AG08396 (cell line): Measurements from ENCODE around the gene PROCA1.
"Not testable (repeated sequence)": the region's sequence is repeated elsewhere in the genome, so short reads cannot be mapped to it uniquely, and the experiment has no call there.

ENCODE experiments used
- DNase-seq: peaks from one replicate; pipeline ENCODE4 v3.0.0; 2012; ENCODE audit warnings: low spot score, mixed read lengths

PROCA1 gene

GRCh38 chr17:28744104-28744971 is 32.6 kb upstream of the PROCA1 start:
- DNase-seq, result peak; percentile 82

DNA sequence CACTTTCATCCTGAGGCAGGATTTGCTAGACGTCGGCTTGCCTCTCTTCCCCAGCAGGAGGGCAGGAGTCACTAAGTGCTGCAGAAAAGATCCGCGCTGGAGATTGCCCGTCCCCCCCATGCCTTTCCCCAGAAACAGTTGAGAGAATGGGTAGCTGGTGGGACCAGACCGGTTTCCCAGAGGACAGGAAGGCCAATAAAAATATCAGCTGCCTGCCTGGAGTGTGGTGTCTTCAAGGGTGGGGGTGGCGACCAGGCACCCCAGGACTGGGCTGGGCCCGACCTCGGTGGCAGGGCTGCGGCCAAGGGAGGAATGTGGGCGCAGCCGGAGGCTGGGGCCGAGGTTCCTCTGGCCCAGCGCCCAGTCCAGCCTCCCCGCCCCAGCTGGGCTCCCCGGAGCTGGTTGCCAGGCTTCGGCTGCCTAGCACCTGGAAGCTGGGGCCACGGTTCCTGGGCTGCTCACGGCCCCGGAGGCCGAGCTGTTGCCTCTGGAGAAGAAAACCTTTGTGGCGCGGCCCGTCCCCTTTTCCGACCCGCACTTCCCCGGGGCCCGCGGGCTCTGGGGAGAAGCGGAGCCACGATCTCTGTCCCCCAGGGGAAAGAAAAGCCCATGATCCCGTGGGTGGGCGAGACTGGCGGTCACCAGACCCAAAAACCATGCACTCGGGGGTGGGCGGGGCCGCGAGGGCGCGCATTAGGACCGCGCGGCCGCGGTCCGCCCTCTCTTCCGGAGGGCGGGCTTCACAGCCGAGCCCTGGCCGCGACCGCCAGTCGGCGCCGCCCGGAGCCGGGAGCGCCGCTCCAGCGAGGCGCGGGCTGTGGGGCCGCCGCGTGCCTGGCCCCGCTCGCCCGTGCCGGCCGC is 31.8 kb upstream of the PROCA1 start, which contains the start of gene TRAF4:
TRAF4 (plus strand) TSS at position 769 of the 861 bp plus-strand sequence. CDS start 102 bp downstream, outside the sequence.
- DNase-seq, result peak; percentile 92

DNA sequence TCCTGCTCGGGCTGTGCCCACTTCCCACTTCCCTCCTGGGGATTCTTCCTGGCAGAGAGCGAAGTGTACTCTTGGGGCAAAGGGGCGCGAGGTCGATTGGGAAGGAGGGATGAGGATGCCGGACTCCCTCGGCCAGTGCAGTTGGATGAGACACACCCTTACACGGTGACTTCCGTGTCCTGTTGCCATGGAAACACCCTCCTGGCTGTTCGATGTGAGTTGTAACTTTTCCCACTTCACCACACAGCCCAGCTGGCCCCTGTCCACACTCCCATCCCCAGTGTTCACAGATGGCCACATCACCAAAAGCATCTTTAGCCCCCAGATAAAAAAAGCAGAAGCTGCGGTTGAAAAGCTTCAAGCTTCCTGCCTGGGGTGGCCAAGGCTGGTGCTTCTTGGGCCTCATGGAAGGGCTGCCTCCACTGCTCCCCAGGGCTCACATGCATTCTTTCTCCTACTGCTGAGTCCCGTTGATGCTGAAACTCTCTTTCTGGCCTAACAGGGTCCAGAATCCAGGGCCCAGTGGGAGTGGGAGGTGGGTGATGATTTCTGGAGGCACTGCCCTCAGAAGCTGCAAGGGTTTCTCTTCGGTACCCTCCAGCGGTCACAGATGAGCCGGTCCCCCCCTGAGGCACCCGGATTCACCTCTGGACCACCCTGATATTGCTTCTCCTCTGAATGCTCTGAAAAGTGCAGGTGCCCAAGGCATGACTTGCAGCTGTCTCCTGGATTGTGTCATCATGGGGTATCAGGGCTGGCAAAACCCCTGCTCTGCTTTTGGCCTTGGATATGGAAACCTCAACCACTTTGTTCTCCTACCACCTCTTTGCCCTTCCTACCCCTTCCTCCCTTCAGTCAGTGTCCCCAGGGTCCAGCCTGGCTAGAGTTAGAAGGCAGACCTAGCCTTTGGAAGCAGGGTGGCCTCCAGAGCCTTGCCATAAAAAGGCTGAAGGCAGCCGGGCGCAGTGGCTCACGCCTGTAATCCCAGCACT is 30.0 kb upstream of the PROCA1 start:
- DNase-seq, result no peak

- DNase-seq, result no peak
These were observed 29.0 kb upstream of the PROCA1 start for GRCh38 chr17:28740406-28741357.

DNA sequence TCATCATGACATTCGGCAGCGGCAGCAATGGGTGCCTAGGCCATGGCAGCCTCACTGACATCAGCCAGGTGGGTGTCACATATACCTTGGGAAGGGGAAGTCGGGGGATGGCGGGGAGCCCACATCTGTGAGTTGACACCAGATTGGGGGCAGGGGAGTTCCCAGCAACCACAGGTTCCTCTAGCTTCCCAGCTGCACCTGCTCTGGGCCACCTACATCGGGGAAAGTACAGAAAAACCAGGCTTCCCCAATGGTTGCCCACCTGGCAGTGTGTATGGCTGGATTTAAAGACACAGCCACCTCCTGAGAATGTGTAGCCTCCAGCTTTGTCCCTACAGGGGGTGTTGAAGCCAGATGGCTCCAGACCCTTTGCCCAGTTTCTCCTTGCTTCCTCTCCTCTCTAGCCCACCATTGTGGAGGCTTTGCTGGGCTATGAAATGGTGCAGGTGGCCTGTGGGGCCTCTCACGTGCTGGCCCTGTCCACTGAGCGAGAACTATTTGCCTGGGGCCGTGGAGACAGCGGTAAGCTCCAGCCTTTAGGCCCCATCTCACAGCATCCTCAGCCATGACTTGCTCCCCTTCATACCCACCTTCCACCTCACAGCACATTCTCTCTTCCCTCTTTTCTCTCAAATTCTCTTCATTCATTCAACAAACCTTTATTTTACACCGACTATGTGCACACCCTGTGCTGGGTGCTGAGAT is 27.1 kb upstream of the PROCA1 start:
- DNase-seq, result no peak

GRCh38 chr17:28737770-28738679 is 26.3 kb upstream of the PROCA1 start:
- no peak for DNase-seq

DNA sequence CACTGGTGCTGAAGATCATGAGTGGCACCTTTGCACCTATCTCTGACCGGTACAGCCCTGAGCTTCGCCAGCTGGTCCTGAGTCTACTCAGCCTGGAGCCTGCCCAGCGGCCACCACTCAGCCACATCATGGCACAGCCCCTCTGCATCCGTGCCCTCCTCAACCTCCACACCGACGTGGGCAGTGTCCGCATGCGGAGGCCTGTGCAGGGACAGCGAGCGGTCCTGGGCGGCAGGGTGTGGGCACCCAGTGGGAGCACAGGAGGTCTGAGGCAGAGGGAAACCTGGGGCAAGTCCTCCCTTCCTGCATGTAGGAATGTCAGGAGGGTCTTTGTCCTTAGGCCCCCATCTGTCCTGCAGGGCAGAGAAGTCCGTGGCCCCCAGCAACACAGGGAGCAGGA is 25.6 kb upstream of the PROCA1 start:
- DNase-seq, result no peak

DNA sequence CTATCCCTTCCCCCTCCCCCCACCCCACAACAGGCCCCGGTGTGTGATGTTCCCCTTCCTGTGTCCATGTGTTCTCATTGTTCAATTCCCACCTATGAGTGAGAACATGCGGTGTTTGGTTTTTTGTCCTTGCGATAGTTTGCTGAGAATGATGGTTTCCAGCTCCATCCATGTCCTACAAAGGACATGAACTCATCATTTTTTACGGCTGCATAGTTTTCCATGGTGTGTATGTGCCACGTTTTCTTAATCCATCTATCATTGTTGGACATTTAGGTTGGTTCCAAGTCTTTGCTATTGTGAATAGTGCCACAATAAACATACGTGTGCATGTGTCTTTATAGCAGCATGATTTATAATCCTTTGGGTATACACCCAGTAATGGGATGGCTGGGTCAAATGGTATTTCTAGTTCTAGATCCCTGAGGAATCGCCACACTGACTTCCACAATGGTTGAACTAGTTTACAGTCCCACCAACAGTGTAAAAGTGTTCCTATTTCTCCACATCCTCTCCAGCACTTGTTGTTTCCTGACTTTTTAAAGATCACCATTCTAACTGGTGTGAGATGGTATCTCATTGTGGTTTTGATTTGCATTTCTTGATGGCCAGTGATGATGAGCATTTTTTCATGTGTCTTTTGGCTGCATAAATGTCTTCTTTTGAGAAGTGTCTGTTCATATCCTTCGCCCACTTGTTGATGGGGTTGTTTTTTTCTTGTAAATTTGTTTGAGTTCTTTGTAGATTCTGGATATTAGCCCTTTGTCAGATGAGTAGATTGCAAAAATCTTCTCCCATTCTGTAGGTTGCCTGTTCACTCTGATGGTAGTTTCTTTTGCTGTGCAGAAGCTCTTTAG is 24.5 kb upstream of the PROCA1 start:
- not testable (repeated sequence) for DNase-seq

- DNase-seq, result peak; percentile 26
These were observed 23.6 kb upstream of the PROCA1 start for GRCh38 chr17:28735242-28735722.

DNA sequence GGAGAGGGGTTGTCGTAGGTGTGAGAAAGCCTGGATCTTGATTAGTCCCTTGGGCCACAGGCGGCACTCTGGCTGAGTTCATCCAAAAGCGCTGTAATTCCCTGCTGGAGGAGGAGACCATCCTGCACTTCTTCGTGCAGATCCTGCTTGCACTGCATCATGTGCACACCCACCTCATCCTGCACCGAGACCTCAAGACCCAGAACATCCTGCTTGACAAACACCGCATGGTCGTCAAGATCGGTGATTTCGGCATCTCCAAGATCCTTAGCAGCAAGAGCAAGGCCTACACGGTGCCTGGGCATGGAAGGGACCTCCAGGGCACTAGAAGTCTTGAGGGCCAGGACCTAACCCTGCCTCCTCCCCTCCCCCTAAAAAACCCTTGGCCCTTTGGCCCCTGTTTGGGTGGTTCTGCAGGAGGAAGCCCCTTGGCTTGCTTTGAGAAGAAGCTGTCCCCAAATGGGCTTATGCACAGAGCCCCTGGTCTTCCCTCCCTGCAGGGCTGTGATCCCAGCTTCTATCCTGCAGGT is 23.1 kb upstream of the PROCA1 start:
- no peak for DNase-seq

DNA sequence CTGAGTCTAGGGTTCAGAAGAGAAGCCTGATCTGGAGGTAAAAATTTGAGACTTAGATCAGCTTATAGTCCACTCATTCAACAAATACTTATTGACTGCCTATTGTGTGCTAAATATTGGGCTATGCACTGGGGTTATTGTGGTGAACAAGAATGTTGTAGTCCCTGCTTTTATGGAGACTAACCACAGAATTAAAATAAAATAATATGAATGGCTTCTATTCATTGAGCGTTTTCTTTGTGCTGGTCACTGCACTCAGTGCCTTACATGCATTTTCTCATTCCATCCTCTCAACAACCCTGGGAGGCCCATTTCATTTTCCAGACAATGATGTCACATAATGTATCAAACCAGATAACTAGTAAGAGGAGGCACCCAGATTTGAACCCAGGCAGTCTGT is 21.7 kb upstream of the PROCA1 start:
- no peak for DNase-seq

DNA sequence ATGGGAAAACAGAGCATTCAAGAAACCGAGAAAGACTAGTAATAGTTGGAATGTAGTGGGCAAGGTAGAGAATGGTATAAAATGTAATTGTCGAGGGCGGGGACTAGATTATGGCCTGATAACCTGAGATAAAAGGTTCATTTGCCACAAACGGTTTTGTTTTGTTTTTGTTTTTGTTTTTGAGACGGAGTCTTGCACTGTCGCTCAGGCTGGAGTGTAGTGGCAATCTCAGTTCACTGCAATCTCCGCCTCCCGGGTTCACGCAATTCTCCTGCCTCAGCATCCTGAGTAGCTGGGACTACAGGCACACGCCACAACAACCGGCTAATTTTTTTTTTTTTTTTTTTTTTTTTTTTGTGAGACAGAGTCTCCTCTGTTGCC is 18.3 kb upstream of the PROCA1 start:
- no peak for DNase-seq

DNA sequence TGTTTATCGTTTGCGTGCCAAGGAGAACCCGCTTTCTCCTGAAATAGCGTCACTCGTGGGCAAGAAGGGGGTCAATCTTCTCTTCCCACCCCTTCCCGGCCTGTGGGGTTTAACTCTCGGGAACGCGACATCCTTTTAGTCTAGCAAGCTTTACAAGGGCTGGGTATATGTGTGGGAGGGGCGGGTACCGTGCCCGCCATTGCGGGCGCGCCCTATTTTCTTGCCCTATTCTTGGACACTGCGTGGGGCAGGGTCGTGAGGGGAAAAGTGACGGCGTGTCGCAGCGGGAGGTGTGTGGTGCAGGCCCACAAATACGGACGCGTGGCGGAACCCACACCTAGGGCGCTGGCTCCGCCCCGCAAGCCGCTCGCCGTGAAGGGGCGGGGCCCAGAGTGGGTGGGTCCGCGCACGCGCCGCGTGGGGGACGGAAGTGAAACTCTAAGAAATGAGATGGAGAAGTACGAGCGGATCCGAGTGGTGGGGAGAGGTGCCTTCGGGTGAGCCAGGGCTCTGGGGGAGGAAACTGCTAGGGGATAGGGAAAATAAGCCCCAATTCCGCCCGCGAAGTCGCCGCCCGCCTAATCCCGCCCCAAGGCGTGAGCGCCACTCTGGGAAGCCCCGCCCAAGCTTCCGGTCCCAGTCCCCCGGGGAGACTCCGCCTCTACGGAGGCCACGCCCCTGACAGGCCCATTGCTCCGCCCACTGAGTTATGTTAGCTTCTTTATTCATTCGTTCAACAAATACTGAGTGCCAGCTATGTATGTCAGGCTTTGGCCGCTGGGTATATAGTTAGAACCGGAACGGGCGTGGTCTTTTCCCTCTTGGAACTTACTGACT is 16.9 kb upstream of the PROCA1 start, which contains the start of gene NEK8:
NEK8 (plus strand) TSS at position 425 of the 837 bp plus-strand sequence; CDS start at position 451, 26 bp downstream.
- peak; percentile 95 for DNase-seq

DNA sequence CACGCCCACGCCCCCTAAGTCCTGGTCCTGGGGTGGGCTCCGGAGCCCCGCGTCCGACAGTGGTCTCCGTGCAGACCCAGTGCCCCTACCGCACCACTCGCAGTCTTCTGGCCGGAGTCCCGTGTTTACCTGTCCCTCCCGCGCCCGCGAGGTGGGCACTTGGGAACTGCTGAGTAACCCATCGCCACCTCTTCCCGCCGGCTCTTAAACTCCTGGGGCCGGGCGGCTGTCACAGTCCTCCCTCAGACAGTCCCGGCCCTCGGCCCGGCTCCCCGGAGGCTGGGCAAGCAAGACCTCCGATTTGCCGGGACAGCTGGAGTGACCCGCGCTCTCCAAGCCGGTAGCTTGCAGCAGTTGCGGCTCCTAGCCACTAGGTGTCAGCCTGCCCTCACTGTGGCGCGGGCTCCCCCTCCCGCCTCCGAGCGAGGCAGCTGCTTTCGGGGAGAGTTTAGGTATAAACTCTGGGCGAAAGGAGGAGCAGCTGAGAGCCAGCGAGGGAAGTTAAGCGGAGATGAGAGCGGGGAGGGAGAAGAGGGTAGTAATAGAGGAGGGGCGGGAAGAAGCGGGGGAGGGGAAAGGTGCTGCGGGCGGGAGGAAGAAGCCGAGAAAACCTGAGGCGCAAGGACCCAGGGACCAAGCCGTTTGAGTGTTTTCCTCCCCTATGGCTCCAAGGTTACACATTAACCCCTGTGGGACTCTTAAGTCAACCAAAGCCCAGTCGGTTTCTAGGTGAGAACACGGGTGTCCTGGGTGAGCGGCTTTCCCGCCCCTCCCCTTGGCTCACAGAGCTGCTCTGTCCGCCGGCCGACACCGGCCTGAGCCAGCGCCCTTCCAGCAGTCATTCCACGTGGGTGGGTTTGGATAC is 15.2 kb upstream of the PROCA1 start:
- peak; percentile 90 for DNase-seq

DNA sequence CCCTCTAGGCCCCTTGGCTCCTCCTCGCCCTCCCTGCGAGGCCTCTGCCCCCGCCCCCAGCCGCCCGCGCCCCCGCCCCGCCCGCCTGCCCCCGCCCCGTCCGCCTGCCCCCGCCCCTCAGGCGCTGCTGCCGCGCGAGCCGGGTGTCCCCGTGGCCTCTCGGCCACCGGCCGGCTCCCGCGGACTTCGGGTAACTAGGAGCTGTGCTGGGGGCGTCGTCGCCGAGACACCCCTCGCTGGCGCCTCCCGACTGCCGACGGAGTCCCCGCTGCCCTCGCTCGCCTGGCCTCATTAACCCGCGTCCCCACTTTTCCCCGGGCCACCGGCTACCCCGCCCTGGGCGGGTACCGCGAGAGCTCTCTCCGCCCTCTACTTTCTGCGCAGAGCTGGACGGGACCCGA is 14.5 kb upstream of the PROCA1 start, which contains the start of gene TLCD1:
TLCD1 (minus strand) TSS at position 8 of the 401 bp plus-strand sequence. CDS start 136 bp downstream, outside the sequence.
- DNase-seq, result peak; percentile 93
